Central memory CD8-positive, alpha-beta T cell (primary cell): Measurements from ENCODE around the gene CADM1.

ENCODE experiments used
- ATAC-seq: fragments of 150-1000 bp; cut with Tn5 transposase; replicated peaks from 2 replicates; pipeline ENCODE4 v1.10.0; 2022; ENCODE audit warnings: mild to moderate bottlenecking, moderate FRiP score, moderate number of reproducible peaks; ENCODE audit not compliant: poor library complexity, severe bottlenecking; ENCODE audit errors: extremely low read depth
- DNase-seq, 2 donors: peaks; one replicate each; pipeline ENCODE4 v3.0.0; 2021; ENCODE audit warnings: low spot score in 2 of 2
- H3K27ac Mint-ChIP-seq: one replicate; pipeline ENCODE4 v1.8.0; 2022; ENCODE audit warnings: low read depth, mild to moderate bottlenecking, moderate library complexity, mixed read lengths
- H3K27me3 Mint-ChIP-seq: one replicate; pipeline ENCODE4 v1.8.0; 2022; ENCODE audit warnings: mixed read lengths
- H3K36me3 Mint-ChIP-seq: one replicate; pipeline ENCODE4 v1.8.0; 2022; ENCODE audit warnings: mild to moderate bottlenecking, moderate library complexity, mixed read lengths; ENCODE audit not compliant: insufficient read depth
- H3K4me1 Mint-ChIP-seq: one replicate; pipeline ENCODE4 v1.8.0; 2022; ENCODE audit warnings: mixed read lengths
- H3K4me3 Mint-ChIP-seq: one replicate; pipeline ENCODE4 v1.8.0; 2022; ENCODE audit warnings: mild to moderate bottlenecking, moderate library complexity, mixed read lengths
- H3K9me3 Mint-ChIP-seq: one replicate; pipeline ENCODE4 v1.8.0; 2022; ENCODE audit warnings: mixed read lengths

The CADM1 gene

GRCh38 chr11:115193914-115194801 is 310.1 kb downstream of the CADM1 start:
- peak overlapping the region; percentile 93 for H3K27ac Mint-ChIP-seq
- H3K27me3 Mint-ChIP-seq = no peaks in the 10 kb centered on the region
- peak overlapping the region; percentile 81 for H3K4me3 Mint-ChIP-seq
- H3K4me1 Mint-ChIP-seq = peaks cover 16% of the 10 kb centered on the region
- DNase-seq (no peak), ATAC-seq (peak; percentile 69)
- H3K9me3 Mint-ChIP-seq = no peaks in the 10 kb centered on the region
- peaks cover 1% of the 10 kb centered on the region for H3K36me3 Mint-ChIP-seq

- Mint-ChIP-seq H3K9me3 (no peaks in the 10 kb centered on the region), H3K4me3 (no peak overlapping the region), H3K36me3 (peaks cover 3% of the 10 kb centered on the region), H3K27me3 (no peaks in the 10 kb centered on the region), H3K27ac (no peak overlapping the region), H3K4me1 (peaks cover 16% of the 10 kb centered on the region)
- DNase-seq (no peak), ATAC-seq (no peak)
These were observed 312.5 kb downstream of the CADM1 start for GRCh38 chr11:115191761-115192160.

- Mint-ChIP-seq H3K36me3 (peaks cover 3% of the 10 kb centered on the region), H3K27ac (no peak overlapping the region), H3K4me1 (peaks cover 15% of the 10 kb centered on the region), H3K27me3 (no peaks in the 10 kb centered on the region), H3K4me3 (no peak overlapping the region), H3K9me3 (no peaks in the 10 kb centered on the region)
- ATAC-seq = no peak
- no peak for DNase-seq
These were observed 314.0 kb downstream of the CADM1 start for GRCh38 chr11:115190196-115190595.

GRCh38 chr11:115188898-115189278 is 315.3 kb downstream of the CADM1 start:
- no peak overlapping the region for H3K27ac Mint-ChIP-seq
- H3K4me1 Mint-ChIP-seq = peaks cover 2% of the 10 kb centered on the region
- ATAC-seq = no peak
- H3K36me3 Mint-ChIP-seq = peaks cover 3% of the 10 kb centered on the region
- H3K4me3 Mint-ChIP-seq = no peak overlapping the region
- H3K9me3 Mint-ChIP-seq = no peaks in the 10 kb centered on the region
- DNase-seq = no peak
- no peaks in the 10 kb centered on the region for H3K27me3 Mint-ChIP-seq

- no peak for ATAC-seq
- Mint-ChIP-seq H3K27ac (no peak overlapping the region), H3K27me3 (no peaks in the 10 kb centered on the region), H3K9me3 (no peaks in the 10 kb centered on the region), H3K4me3 (no peak overlapping the region), H3K36me3 (peaks cover 3% of the 10 kb centered on the region), H3K4me1 (no peaks in the 10 kb centered on the region)
- DNase-seq = no peak
These were observed 315.9 kb downstream of the CADM1 start for GRCh38 chr11:115188188-115188897.

- ATAC-seq = no peak
- no peaks in the 10 kb centered on the region for H3K9me3 Mint-ChIP-seq
These were observed 318.3 kb downstream of the CADM1 start for GRCh38 chr11:115185931-115186330.

GRCh38 chr11:115185507-115185906 is 318.7 kb downstream of the CADM1 start:
- DNase-seq (no peak), ATAC-seq (no peak)
- Mint-ChIP-seq H3K27ac (no peak overlapping the region), H3K4me1 (no peaks in the 10 kb centered on the region), H3K9me3 (no peaks in the 10 kb centered on the region), H3K36me3 (peaks cover 3% of the 10 kb centered on the region), H3K4me3 (no peak overlapping the region), H3K27me3 (no peaks in the 10 kb centered on the region)

More at GRCh38 chr11:115185931-115186330, 318.3 kb downstream of the CADM1 start:
- Mint-ChIP-seq H3K4me1 (no peaks in the 10 kb centered on the region), H3K27ac (no peak overlapping the region), H3K4me3 (no peak overlapping the region), H3K36me3 (peaks cover 3% of the 10 kb centered on the region), H3K27me3 (no peaks in the 10 kb centered on the region)
- no peak for DNase-seq

- no peaks in the 10 kb centered on the region for H3K4me1 Mint-ChIP-seq
- H3K9me3 Mint-ChIP-seq = no peaks in the 10 kb centered on the region
- peaks cover 3% of the 10 kb centered on the region for H3K36me3 Mint-ChIP-seq
- ATAC-seq (no peak), DNase-seq (no peak)
- H3K4me3 Mint-ChIP-seq = no peak overlapping the region
- H3K27me3 Mint-ChIP-seq = no peaks in the 10 kb centered on the region
- no peak overlapping the region for H3K27ac Mint-ChIP-seq
These were observed 319.3 kb downstream of the CADM1 start for GRCh38 chr11:115184901-115185300.

GRCh38 chr11:115183830-115184229 is 320.4 kb downstream of the CADM1 start:
- no peaks in the 10 kb centered on the region for H3K4me1 Mint-ChIP-seq
- ATAC-seq (no peak), DNase-seq (no peak)
- no peaks in the 10 kb centered on the region for H3K36me3 Mint-ChIP-seq
- no peaks in the 10 kb centered on the region for H3K9me3 Mint-ChIP-seq
- no peak overlapping the region for H3K27ac Mint-ChIP-seq
- H3K4me3 Mint-ChIP-seq = no peak overlapping the region
- H3K27me3 Mint-ChIP-seq = no peaks in the 10 kb centered on the region

GRCh38 chr11:115183136-115183535 is 321.1 kb downstream of the CADM1 start:
- H3K9me3 Mint-ChIP-seq = no peaks in the 10 kb centered on the region
- no peak overlapping the region for H3K27ac Mint-ChIP-seq
- DNase-seq = no peak
- H3K4me1 Mint-ChIP-seq = no peaks in the 10 kb centered on the region
- no peak overlapping the region for H3K4me3 Mint-ChIP-seq
- ATAC-seq = no peak
- no peaks in the 10 kb centered on the region for H3K36me3 Mint-ChIP-seq
- H3K27me3 Mint-ChIP-seq = no peaks in the 10 kb centered on the region

- DNase-seq = no peak
- no peaks in the 10 kb centered on the region for H3K9me3 Mint-ChIP-seq
- ATAC-seq = no peak
- no peak overlapping the region for H3K27ac Mint-ChIP-seq
- no peaks in the 10 kb centered on the region for H3K36me3 Mint-ChIP-seq
- no peaks in the 10 kb centered on the region for H3K4me1 Mint-ChIP-seq
- H3K27me3 Mint-ChIP-seq = no peaks in the 10 kb centered on the region
- no peak overlapping the region for H3K4me3 Mint-ChIP-seq
These were observed 321.8 kb downstream of the CADM1 start for GRCh38 chr11:115182282-115182955.

GRCh38 chr11:115181538-115181937 is 322.7 kb downstream of the CADM1 start:
- Mint-ChIP-seq H3K4me3 (no peak overlapping the region), H3K4me1 (no peaks in the 10 kb centered on the region), H3K27ac (no peak overlapping the region), H3K36me3 (no peaks in the 10 kb centered on the region), H3K9me3 (no peaks in the 10 kb centered on the region), H3K27me3 (no peaks in the 10 kb centered on the region)
- no peak for ATAC-seq
- DNase-seq = no peak
